Measurements from ENCODE around the gene MLLT1. TPM values are rescaled to one million over a fixed set of nuclear protein-coding genes. Genes with fewer than 3 reads are reported as not detected.

MLLT1 gene
- total RNA-seq, 1 experiment from 2014 or later = 29.0 TPM

GRCh38 chr19:6217752-6218334 lies 61.9 kb downstream of the MLLT1 start:
- no peaks in the 10 kb centered on the region for H3K79me2 ChIP-seq (ENCODE audit: low read length)
- H3K9ac ChIP-seq (ENCODE audit: low read length) = no peak overlapping the region
- no peak overlapping the region for H3K4me2 ChIP-seq (ENCODE audit: low read length)
- no peak overlapping the region for H2AFZ ChIP-seq (ENCODE audit: low read length)
- H3K36me3 ChIP-seq (ENCODE audit: low read depth, low read length) = peaks cover 8% of the 10 kb centered on the region; the same call in 1 of the 2 replicates
- H3K4me1 ChIP-seq (ENCODE audit: insufficient read depth, low read length) = no peaks in the 10 kb centered on the region; the same call in 1 of the 2 replicates
- no peak for ATAC-seq
- DNase-seq = no peak
- no peak for TF ChIP-seq EZH2 (IDR thresholded peaks at IDR 0.05; ENCODE audit: low read length, unreplicated experiment)
- no peak for TF ChIP-seq EZH2phosphoT487 (IDR thresholded peaks at IDR 0.05; ENCODE audit: borderline replicate concordance, low read length)
- TF ChIP-seq, protein P1, sequence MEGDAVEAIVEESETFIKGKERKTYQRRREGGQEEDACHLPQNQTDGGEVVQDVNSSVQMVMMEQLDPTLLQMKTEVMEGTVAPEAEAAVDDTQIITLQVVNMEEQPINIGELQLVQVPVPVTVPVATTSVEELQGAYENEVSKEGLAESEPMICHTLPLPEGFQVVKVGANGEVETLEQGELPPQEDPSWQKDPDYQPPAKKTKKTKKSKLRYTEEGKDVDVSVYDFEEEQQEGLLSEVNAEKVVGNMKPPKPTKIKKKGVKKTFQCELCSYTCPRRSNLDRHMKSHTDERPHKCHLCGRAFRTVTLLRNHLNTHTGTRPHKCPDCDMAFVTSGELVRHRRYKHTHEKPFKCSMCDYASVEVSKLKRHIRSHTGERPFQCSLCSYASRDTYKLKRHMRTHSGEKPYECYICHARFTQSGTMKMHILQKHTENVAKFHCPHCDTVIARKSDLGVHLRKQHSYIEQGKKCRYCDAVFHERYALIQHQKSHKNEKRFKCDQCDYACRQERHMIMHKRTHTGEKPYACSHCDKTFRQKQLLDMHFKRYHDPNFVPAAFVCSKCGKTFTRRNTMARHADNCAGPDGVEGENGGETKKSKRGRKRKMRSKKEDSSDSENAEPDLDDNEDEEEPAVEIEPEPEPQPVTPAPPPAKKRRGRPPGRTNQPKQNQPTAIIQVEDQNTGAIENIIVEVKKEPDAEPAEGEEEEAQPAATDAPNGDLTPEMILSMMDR (conservative IDR thresholded peaks at IDR 0.05; ENCODE audit: low read depth, low read length) = no peak
- H3K4me3 ChIP-seq (ENCODE audit: low read length) = no peak overlapping the region
- POLR2A ChIA-PET (ENCODE audit: unreplicated experiment) = no interaction called here
- H3K27me3 ChIP-seq (ENCODE audit: low read length) = no peaks in the 10 kb centered on the region
- no peak overlapping the region for H3K27ac ChIP-seq (ENCODE audit: low read length)
- no TSS peak for BruUV-seq (replicated peaks)
- intact Hi-C loops (cut with micrococcal nuclease) = loop anchor here (2.0 to 5.0 kb wide), 3 partner anchors 54 to 137 kb away; no protein-coding TSS in a partner anchor
- no peaks in the 10 kb centered on the region for H3K9me3 ChIP-seq (ENCODE audit: low read length)
- no peaks in the 10 kb centered on the region for H3F3A ChIP-seq (ENCODE audit: low read length, unreplicated experiment)
- no peaks in the 10 kb centered on the region for H3K9me2 ChIP-seq (replicated peaks; ENCODE audit: low read length)
- CTCF ChIA-PET = interaction anchor here (0.6 to 1.4 kb wide), 4 partner anchors 53 to 136 kb away, joined by 3 to 4 read pairs (median 3); no protein-coding TSS in a partner anchor
- H4K20me1 ChIP-seq (ENCODE audit: low read length) = peaks cover 4% of the 10 kb centered on the region; the same call in 1 of the 2 replicates

DNA sequence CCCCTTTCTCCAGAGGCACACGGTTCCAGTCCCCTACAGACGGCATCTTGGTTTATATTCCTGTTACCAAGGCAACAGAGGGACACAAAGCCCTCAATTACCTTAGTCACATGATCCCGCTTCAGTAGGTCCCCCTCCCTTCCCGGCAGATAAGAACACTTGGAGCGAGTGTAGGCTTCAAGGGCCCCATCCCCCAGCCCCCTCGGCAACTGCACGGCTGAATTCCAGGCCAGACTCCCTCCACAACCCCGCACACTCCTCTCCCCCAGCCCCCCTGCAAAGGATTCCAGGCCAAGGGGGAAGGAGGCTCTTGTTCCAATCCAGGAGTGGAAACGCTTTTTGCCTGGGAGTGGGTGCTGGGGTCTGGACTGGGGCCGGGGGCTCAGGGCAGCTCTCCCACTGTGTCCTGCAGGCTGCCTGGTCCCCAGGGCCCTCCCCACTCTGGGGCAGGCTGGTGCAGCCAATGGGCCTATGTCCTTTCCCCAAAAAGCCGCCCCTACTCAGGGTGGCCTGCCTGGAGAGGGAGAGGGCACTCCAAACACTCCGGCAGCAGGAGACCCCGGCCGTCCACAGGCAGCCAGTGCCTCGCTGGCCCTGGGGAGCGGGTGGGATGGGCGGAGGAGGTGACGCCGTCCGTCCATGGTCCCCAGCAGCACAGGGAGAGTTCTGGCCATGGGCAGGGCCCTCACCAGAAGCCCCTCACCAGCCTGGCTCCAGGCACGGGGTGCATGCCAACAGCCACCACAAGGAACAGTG lies 62.6 kb downstream of the MLLT1 start:
- no peaks in the 10 kb centered on the region for H3K79me2 ChIP-seq (ENCODE audit: low read length)
- ChIA-PET POLR2A (ENCODE audit: unreplicated experiment) (no interaction called here), CTCF (no interaction called here)
- H3K4me2 ChIP-seq (ENCODE audit: low read length) = no peak overlapping the region
- H3K9ac ChIP-seq (ENCODE audit: low read length) = no peak overlapping the region
- BruUV-seq (replicated peaks) = no TSS peak
- H3K36me3 ChIP-seq (ENCODE audit: low read depth, low read length) = peaks cover 8% of the 10 kb centered on the region; the same call in 1 of the 2 replicates
- TF ChIP-seq EZH2phosphoT487 (IDR thresholded peaks at IDR 0.05; ENCODE audit: borderline replicate concordance, low read length) = no peak
- TF ChIP-seq EZH2 (IDR thresholded peaks at IDR 0.05; ENCODE audit: low read length, unreplicated experiment) = no peak
- TF ChIP-seq, protein P1 (conservative IDR thresholded peaks at IDR 0.05; ENCODE audit: low read depth, low read length) = no peak
- H3K4me3 ChIP-seq (ENCODE audit: low read length) = no peak overlapping the region
- intact Hi-C loops (cut with micrococcal nuclease) = loop anchor here (5.0 kb wide), 1 partner anchor 55 kb away; no protein-coding TSS in a partner anchor
- no peak overlapping the region for H3K27ac ChIP-seq (ENCODE audit: low read length)
- peaks cover 3% of the 10 kb centered on the region; the same call in 1 of the 2 replicates for H4K20me1 ChIP-seq (ENCODE audit: low read length)
- no peaks in the 10 kb centered on the region for H3K9me3 ChIP-seq (ENCODE audit: low read length)
- no peaks in the 10 kb centered on the region for H3K9me2 ChIP-seq (replicated peaks; ENCODE audit: low read length)
- DNase-seq (no peak), ATAC-seq (no peak)
- H3F3A ChIP-seq (ENCODE audit: low read length, unreplicated experiment) = no peaks in the 10 kb centered on the region
- H2AFZ ChIP-seq (ENCODE audit: low read length) = no peak overlapping the region
- H3K4me1 ChIP-seq (ENCODE audit: insufficient read depth, low read length) = no peaks in the 10 kb centered on the region; the same call in 1 of the 2 replicates
- H3K27me3 ChIP-seq (ENCODE audit: low read length) = no peaks in the 10 kb centered on the region

Data from PC-3 (cell line).